WTC11 (cell line): ENCODE results near the gene GLOD4.

ENCODE experiments used
- CREB1 ChIP-seq: sonication (generic); formaldehyde crosslinking; IDR thresholded peaks from 2 replicates; pipeline ENCODE4 v1.8.0; 2023; ENCODE audit warnings: mild to moderate bottlenecking, missing genetic modification reagents
- HMGA2 ChIP-seq: fragments of 250-450 bp; sonication (Bioruptor Pico); IDR thresholded peaks from 2 replicates; pipeline ENCODE4 v1.4.0; 2021; ENCODE audit warnings: mild to moderate bottlenecking, moderate library complexity
- IRF2 ChIP-seq: sonication (generic); formaldehyde crosslinking; IDR thresholded peaks from 2 replicates; pipeline ENCODE4 v1.8.0; 2022; ENCODE audit warnings: low read depth, missing genetic modification reagents, borderline replicate concordance
- NFE2L1 ChIP-seq: sonication (generic); formaldehyde crosslinking; IDR thresholded peaks from 2 replicates; pipeline ENCODE4 v1.8.1; 2023; ENCODE audit warnings: missing genetic modification reagents
- RELA ChIP-seq: sonication (generic); formaldehyde crosslinking; IDR thresholded peaks from 2 replicates; pipeline ENCODE4 v1.8.1; 2022; ENCODE audit warnings: missing genetic modification reagents, mild to moderate bottlenecking, borderline replicate concordance
- SP1 ChIP-seq: sonication (generic); formaldehyde crosslinking; conservative IDR thresholded peaks from 2 replicates; pipeline ENCODE4 v1.8.1; 2022; ENCODE audit warnings: missing genetic modification reagents
- TP53 ChIP-seq: sonication (generic); formaldehyde crosslinking; IDR thresholded peaks from 2 replicates; pipeline ENCODE4 v1.8.1; 2023; ENCODE audit warnings: mild to moderate bottlenecking, missing genetic modification reagents
- ZNF416 ChIP-seq: fragments of 250-450 bp; sonication (Bioruptor Pico); IDR thresholded peaks from 2 replicates; pipeline ENCODE4 v1.9.0; 2021; ENCODE audit warnings: mild to moderate bottlenecking, inconsistent platforms
- TF ChIP-seq, protein P1 (sequence below): fragments of 200-600 bp; IDR thresholded peaks from 2 replicates; pipeline ENCODE4 v1.8.0; 2022; ENCODE audit warnings: antibody characterized with exemption
- TF ChIP-seq, protein P2 (sequence below): sonication (generic); formaldehyde crosslinking; IDR thresholded peaks from 2 replicates; pipeline ENCODE4 v1.8.0; 2022; ENCODE audit warnings: mild to moderate bottlenecking, missing genetic modification reagents
- TF ChIP-seq, protein P3 (sequence below): sonication (generic); formaldehyde crosslinking; IDR thresholded peaks from 2 replicates; pipeline ENCODE4 v1.8.0; 2022; ENCODE audit warnings: mild to moderate bottlenecking, missing genetic modification reagents
- TF ChIP-seq, protein P4 (sequence below): sonication (generic); formaldehyde crosslinking; IDR thresholded peaks from 2 replicates; pipeline ENCODE4 v1.8.1; 2022; ENCODE audit warnings: mild to moderate bottlenecking, missing genetic modification reagents, moderate library complexity, borderline replicate concordance
- TF ChIP-seq, protein P5 (sequence below): sonication (generic); formaldehyde crosslinking; IDR thresholded peaks from 2 replicates; pipeline ENCODE4 v1.8.1; 2023; ENCODE audit warnings: mild to moderate bottlenecking, moderate library complexity, missing genetic modification reagents

DNA sequence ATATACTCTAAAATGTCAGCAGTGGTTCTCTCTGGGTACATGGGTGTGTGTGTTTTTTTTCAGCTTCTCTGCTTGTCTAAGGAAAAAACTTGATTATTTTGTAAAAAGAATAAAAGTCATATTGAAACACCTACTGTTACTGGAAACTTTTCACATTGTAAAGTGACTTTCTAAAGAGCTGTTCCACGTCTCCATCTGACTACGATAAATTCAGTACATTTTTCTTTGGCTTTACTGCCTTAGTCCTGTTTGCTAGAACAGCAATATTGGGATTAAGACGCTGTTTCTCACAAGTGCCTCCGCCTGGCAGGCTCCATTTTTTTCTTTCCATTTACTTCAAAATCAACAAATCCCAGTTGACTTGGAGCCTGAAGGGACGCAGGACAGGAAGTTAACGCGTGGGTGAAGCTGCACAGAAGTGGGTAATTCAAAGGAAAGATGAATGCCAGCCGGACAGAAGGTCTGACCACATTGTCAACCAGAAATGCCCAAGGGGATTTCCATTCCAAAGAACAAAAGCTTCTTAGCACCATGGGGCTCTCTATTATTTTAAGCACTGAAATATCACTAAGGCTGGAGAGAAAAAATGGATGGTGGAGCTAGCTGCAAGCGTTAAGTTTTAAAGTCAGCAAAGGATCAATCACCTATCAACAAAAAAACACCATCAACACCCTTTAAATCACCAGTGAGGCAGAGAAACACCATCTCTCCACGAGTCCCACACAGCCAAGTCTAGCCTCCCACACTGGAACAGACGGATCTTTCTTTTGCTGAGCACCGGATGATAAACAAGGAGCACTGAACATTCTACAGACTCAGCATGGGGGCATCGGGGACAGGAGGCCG is 8.4 kb downstream of the GLOD4 start:
- TF ChIP-seq, protein P1, sequence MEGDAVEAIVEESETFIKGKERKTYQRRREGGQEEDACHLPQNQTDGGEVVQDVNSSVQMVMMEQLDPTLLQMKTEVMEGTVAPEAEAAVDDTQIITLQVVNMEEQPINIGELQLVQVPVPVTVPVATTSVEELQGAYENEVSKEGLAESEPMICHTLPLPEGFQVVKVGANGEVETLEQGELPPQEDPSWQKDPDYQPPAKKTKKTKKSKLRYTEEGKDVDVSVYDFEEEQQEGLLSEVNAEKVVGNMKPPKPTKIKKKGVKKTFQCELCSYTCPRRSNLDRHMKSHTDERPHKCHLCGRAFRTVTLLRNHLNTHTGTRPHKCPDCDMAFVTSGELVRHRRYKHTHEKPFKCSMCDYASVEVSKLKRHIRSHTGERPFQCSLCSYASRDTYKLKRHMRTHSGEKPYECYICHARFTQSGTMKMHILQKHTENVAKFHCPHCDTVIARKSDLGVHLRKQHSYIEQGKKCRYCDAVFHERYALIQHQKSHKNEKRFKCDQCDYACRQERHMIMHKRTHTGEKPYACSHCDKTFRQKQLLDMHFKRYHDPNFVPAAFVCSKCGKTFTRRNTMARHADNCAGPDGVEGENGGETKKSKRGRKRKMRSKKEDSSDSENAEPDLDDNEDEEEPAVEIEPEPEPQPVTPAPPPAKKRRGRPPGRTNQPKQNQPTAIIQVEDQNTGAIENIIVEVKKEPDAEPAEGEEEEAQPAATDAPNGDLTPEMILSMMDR, result no peak
- TF ChIP-seq CREB1 (no peak), ZNF416 (CRISPR knock-in tag) (no peak), HMGA2 (no peak), TP53 (CRISPR knock-in tag) (no peak), RELA (CRISPR knock-in tag) (no peak), NFE2L1 (CRISPR knock-in tag) (no peak), IRF2 (CRISPR knock-in tag) (no peak), SP1 (CRISPR knock-in tag) (no peak)
- TF ChIP-seq, protein P2, sequence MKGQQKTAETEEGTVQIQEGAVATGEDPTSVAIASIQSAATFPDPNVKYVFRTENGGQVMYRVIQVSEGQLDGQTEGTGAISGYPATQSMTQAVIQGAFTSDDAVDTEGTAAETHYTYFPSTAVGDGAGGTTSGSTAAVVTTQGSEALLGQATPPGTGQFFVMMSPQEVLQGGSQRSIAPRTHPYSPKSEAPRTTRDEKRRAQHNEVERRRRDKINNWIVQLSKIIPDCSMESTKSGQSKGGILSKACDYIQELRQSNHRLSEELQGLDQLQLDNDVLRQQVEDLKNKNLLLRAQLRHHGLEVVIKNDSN (CRISPR knock-in tag), result no peak
- TF ChIP-seq, protein P3, sequence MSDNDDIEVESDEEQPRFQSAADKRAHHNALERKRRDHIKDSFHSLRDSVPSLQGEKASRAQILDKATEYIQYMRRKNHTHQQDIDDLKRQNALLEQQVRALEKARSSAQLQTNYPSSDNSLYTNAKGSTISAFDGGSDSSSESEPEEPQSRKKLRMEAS, result no peak
- TF ChIP-seq, protein P4, sequence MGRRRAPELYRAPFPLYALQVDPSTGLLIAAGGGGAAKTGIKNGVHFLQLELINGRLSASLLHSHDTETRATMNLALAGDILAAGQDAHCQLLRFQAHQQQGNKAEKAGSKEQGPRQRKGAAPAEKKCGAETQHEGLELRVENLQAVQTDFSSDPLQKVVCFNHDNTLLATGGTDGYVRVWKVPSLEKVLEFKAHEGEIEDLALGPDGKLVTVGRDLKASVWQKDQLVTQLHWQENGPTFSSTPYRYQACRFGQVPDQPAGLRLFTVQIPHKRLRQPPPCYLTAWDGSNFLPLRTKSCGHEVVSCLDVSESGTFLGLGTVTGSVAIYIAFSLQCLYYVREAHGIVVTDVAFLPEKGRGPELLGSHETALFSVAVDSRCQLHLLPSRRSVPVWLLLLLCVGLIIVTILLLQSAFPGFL (CRISPR knock-in tag), result no peak
- TF ChIP-seq, protein P5, sequence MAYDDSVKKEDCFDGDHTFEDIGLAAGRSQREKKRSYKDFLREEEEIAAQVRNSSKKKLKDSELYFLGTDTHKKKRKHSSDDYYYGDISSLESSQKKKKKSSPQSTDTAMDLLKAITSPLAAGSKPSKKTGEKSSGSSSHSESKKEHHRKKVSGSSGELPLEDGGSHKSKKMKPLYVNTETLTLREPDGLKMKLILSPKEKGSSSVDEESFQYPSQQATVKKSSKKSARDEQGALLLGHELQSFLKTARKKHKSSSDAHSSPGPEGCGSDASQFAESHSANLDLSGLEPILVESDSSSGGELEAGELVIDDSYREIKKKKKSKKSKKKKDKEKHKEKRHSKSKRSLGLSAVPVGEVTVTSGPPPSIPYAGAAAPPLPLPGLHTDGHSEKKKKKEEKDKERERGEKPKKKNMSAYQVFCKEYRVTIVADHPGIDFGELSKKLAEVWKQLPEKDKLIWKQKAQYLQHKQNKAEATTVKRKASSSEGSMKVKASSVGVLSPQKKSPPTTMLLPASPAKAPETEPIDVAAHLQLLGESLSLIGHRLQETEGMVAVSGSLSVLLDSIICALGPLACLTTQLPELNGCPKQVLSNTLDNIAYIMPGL (CRISPR knock-in tag), result no peak
